ENCODE data around the gene ERV3-1.
A peak's percentile ranks its signal among the peaks of the same experiment; 100 is the strongest.
"Not testable (repeated sequence)": the region's sequence is repeated elsewhere in the genome, so short reads cannot be mapped to it uniquely, and the experiment has no call there.

ERV3-1 gene, protein sequence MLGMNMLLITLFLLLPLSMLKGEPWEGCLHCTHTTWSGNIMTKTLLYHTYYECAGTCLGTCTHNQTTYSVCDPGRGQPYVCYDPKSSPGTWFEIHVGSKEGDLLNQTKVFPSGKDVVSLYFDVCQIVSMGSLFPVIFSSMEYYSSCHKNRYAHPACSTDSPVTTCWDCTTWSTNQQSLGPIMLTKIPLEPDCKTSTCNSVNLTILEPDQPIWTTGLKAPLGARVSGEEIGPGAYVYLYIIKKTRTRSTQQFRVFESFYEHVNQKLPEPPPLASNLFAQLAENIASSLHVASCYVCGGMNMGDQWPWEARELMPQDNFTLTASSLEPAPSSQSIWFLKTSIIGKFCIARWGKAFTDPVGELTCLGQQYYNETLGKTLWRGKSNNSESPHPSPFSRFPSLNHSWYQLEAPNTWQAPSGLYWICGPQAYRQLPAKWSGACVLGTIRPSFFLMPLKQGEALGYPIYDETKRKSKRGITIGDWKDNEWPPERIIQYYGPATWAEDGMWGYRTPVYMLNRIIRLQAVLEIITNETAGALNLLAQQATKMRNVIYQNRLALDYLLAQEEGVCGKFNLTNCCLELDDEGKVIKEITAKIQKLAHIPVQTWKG

DNA sequence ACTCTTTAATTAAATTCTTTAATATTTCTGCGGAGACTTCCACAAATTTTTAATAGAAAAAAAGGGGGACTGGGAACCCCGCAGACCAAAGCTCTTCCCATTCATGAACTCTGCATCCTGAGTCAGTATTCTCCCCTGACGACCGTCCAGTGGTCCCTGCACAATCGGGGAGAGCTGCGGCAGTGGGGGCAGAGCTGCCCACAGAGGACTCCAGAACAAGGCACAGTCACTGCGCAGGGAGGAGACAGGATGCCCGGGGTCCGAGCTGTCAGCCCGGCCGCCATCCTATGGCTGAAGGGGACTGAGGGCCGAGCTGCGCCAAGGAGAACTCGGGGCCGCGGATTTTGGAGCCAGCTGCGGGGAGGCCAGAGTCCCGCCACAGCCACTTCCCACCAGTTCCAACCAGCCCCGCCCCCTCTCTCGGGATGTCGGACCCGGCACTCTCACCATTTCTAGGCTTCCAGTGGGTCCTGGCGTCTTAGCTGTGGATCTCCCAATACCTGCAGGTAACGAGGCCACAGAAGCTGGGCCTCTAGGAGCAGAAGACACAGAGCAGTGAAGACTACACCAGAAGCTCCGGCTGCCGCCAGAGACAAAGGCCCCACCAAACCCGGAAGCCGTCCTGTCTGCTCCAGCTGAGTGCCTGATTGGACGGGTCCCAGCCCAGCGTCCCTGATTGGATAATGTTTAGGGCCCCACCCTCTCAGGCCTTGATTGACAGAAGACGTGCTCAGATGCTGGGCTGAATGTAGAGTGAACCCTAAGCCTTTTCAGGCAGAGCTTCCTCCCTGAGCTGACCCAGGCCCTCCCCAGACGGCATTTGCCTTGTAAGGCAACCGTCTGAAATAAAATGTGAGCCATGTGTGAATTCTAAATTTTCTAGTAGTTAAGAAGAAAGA is at the start of gene ERV3-1:
Gene ERV3-1 (minus strand): TSS at position 594 of the 899 bp plus-strand sequence. CDS start 13,661 bp downstream, outside the sequence.
- peak; percentile 93 for DNase-seq

DNA sequence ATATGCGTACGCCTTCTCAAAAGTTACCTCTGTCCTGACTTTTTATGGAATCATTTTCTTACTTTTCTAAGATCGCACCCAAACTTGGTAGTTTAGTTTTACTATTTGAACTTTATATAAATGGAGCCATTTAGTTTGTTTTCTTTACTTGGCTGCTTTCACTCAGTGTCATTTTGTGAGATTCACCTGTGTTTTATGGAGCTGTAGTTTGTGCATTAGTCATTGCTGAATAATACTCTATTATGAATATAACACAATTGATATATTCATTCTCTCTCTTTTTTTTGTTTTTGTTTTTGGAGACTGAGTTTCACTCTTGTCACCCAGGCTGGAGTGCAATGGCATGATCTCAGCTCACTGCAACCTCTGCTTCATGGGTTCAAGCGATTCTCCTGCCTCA is 49.3 kb upstream of the ERV3-1 start:
- not testable (repeated sequence) for DNase-seq

DNA sequence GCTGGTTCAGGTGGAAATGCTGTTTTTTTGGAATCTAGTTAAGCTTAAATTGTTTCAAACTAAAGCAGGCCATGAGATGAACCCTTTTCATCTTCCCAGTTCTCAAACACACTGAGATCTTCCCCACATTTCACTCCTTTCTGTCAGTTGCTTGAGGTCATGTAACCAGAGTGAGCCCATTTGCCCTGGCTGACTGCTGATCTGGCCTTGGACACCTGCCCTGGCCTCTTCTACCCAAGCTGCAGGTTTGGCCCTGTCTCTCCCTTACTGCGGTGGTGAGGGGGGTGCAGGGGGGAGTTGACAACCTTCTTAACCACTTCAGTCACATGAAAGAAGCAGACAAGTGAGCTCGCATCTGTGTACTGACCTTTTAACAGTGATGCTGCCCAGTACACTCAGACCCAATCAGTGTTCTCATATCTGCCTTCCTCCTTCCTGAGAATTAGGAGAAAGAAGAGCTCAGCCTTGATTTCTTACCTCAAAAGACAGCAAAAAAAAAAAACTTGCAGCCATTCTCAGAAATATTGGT is 48.0 kb upstream of the ERV3-1 start:
- DNase-seq, result not testable (repeated sequence)

DNA sequence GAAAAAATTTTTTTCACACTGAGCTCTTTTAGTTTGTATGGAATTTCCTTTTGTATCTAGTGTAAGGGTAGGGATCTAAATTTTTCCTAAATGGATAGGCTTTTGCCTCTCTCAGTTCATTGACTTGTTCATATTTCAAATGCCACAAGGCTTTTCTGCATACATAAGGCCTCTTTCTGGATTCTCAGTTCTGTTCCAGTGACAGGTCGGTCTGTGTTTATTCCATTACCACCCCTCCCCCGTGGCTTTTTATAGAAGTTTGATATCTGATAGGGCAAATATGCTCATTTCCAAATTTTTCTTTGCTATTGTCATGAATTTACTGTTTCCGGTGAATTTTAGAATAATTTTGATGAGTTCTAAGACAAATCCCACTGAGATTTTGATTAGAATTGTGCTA is 45.2 kb upstream of the ERV3-1 start:
- not testable (repeated sequence) for DNase-seq

DNA sequence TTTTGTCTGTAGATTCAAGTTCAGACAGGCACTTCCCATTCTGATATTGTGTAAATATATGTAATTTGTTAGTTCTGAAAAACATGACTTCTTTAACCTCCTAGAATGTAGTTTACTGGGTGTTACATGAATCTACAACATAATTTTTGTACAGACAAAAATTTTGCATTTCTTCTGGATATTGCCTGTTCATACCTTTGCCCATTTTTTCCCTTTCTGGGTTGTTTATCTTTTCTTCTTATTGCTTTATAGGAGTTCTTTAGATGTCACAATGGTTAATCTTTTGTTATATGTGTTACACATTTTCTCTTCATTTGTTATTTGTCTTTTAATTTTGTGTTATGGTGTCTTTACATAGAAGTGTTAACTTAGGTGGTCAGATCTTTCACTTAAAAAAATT is 44.7 kb upstream of the ERV3-1 start:
- DNase-seq, result not testable (repeated sequence)

DNA sequence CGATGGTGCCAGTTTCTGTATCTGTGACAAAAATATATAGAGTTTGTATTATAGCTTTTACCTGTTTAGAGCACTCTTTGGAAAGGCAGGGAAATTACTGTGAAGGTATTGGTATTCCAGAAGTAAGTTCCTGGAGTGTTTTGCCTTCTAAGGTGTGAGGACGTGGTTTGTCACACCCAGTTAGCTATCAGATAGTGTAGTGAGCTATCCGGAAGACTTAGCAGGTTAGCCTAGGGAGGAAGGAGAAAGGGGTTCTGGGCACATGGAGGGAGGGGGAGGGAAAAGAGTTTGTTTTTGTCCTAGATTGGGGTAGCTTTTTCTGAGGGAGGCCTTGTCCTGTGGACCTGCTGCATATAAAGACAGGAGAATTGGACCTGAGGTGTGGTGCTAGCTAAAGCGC is 39.8 kb upstream of the ERV3-1 start:
- not testable (repeated sequence) for DNase-seq

DNA sequence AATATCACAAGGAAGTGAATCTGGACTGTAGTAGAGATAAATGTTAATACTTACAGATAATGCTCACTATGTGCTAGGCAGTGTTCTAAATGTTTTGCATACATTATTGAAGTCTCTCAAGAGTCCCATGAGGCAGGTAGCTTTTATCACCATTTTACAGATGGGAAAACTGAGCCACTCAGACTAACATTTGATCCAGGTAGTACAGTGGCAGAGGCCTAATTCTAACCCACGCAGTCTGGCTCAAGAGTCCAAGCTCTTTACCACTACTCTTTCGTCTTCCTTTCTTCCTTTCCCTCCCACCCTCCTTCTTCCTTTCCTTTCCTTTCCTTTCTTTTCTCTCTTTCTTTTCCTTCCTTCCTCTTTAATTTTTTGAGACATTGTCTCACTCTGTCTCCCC is 39.1 kb upstream of the ERV3-1 start:
- not testable (repeated sequence) for DNase-seq

DNA sequence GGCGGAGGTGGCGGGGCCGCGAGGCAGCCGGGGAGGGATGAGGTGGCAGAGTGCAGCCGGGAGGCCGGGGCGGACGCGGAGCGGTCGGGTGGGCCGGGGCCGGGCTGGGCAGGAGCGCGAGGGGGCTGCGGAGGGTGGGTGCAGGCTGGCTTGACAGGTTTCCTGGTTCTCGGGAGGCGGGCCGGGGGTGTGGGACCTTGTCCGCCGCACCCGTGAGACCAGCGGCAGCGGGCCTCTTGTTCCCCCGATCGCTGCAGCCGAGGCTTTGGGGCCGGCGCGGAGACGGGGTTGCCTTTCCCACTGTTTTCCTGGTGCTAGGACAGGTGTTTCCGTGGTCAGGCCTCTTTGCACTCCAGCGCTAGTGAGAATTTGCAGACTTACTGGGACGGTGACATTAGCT is 32.3 kb upstream of the ERV3-1 start:
- DNase-seq, result peak; percentile 15

DNA sequence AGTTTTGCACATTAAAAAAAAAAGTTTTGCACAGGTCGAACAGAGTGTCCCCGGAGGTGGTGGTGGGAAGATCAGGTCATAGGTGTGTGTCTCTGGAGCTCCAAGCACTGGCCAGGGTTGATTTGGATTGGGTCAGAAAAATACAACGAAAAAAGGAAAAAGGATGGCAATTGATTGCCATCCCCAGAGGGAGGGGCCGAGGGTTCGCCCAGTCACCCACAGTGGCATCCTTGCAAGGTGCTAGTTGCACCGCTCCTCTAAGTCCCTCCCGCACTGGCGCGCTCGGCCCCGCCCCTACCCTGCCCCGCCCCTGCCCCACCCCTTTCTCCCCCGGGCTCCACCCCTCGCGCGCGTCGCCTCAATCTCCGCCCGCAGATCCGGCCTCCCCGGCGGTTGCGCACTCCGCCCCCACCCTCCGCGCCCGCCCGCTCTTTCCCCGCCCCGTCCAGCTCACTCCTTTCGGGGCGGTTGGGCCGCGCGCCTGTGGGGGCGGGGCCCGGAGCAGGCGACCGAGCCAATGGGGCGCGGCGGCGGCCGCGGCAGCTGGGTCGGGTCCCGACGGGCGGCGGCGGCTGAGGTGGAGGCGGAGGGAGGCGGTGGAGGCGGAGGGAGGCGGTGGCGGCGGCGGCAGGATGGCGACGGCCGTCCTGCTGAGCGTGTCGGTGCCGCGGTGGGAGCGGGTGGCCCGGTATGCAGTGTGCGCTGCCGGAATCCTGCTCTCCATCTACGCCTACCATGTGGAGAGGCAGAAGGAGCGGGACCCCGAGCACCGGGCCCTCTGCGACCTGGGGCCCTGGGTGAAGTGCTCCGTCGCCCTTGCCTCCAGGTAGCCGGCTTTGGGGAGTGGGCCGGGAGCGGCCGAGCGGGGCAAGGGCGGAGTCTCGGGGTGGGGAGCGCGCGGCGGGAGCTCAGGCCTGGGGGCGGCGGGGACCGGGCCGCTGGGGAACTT is 31.5 kb upstream of the ERV3-1 start:
- DNase-seq, result peak; percentile 95

DNA sequence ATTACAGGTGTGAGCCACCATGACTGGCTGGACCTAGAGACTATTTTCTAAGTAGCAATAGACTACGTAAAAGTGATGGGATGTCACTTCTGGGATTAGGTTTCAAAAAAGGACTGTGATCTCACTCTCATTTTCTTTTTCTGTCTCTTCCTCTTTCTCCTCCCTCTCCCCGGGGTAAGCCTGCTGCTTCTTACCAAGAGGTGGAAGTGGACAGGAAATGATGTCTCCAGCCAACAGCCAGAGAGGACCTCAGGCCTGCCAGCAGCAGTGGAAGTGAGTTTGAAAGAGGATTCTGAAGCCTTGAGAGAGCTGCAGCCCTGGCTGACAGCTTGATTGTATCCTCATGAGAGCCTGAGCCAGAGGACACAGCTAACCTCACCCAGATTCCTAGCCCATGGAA is 30.0 kb upstream of the ERV3-1 start:
- DNase-seq, result peak; percentile 86

DNA sequence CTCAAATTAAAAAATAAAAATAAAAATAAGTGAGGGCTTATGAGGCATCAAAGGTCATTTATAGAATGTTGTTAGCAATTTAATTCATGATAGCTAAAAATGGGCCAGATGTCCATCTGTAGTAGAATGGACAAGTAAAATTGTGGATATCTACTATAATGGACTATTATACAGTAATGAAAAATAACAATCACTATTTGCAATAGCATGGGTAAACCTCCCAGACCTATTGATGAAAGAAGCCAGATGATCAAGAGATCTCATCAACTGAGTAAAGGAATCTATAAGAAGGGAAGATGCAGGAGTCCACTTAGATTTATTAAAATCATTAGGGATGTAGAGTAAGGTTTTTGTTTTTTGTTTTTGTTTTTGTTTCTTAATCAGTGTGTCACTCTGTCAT is 29.0 kb upstream of the ERV3-1 start:
- not testable (repeated sequence) for DNase-seq

DNA sequence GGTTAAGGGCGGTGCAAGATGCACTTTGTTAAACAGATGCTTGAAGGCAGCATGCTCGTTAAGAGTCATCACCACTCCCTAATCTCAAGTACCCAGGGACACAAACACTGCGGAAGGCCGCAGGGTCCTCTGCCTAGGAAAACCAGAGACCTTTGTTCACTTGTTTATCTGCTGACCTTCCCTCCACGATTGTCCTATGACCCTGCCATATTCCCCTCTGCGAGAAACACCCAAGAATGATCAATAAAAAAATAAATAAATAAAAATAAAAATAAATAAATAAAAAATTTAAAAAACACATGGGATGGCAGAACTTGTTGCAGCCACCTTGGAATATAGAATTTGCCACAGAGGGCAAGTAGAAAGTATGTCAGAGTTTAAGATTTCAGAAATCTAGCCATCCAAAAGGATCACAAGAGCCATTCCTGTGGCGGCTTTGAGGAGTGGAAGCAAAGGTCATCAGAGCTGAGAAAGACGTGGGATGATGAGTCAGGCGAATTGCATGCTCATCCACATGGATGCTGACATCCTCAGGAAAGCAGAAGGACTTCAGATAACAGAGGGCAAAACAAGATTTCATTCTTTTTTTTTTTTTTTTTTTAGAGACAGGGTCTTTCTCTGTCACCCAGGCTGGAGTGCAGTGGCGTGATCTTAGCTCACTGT is 27.8 kb upstream of the ERV3-1 start:
- DNase-seq, result peak; percentile 55

DNA sequence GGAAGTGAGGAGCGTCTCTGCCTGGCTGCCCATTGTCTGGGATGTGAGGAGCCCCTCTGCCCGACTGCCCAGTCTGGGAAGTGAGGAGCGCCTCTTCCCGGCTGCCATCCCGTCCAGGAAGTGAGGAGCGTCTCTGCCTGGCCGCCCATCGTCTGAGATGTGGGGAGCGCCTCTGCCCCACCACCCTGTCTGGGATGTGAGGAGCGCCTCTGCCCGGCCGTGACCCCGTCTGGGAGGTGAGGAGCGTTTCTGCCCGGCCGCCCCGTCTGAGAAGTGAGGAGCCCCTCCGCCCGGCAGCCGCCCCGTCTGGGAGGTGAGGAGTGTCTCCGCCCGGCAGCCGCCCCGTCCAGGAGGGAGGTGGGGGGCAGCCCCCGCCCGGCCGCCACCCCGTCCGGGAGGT is 26.9 kb upstream of the ERV3-1 start:
- not testable (repeated sequence) for DNase-seq

DNA sequence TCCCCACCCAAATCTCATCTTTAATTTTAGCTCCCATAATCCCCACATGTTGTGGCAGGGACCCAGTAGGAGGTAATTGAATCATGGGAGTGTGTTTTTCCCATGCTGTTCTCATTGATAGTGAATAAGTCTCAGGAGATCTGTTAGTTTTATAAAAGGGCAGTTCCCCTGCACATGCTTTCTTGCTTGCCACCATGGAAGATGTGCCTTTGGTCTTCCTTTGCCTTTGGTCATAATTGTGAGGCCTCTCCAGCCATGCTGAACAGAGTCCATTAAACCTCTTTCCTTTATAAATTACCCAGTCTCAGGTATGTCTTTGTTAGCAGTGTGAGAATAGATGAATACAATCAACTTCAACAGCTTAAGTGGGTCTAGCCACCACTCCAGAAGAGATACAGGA is 18.5 kb upstream of the ERV3-1 start:
- not testable (repeated sequence) for DNase-seq

DNA sequence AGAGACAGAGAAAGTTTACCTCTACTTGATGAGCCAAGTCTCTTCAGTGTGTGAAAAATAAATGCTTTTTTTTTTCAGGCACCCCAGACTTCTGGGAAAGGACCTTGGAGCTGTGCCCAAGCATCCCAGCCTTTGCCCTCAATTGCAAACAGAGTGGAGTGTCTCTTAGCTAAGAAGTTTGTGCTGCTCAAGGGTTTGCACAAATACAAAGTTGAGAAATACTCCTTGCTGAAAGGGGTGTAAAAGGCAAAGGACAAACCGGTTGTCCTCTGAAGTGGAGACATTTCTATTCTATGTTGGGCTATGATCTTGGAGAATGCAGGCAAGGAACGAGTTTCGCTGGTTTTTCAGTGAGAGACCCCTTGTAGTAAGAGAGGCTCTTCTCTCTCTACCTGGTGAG is 14.5 kb upstream of the ERV3-1 start:
- not testable (repeated sequence) for DNase-seq

DNA sequence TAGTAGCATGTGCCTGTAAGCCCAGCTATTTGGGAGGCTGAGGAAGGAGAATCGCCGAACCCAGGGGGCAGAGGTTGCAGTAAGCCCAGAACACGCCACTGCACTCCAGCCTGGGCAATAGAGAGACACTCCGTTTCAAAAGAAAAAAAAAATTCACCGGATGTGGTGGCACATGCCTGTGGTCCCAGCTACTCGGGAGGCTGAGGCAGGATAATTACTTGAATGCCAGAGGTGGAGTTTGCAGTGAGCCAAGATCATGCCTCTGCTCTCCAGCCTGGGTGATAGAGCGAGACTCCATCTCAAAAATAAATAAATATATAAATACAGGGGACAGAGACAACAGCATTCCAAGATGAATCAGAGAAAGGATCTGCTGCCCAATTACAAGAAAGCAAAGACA is 3.4 kb upstream of the ERV3-1 start:
- not testable (repeated sequence) for DNase-seq

DNA sequence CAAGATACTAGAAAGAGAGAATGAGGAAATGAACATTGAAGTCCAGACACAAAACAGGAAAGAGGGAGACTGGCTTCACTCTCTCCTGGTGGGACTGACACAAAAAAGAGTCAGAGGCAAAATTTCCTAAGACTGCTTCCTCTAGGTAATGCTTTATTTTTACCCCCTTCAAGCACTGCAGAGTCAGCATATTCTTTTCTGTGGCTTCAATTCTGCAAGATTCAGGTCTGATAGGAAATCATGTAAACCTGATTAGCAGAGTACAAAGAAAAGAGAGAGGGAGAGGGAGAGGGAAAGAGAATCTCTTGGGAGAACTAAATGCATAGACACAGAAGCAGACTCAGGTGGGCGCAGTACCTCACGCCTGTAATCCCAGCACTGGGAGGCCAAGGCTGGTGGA is 2.9 kb upstream of the ERV3-1 start:
- DNase-seq, result not testable (repeated sequence)

DNA sequence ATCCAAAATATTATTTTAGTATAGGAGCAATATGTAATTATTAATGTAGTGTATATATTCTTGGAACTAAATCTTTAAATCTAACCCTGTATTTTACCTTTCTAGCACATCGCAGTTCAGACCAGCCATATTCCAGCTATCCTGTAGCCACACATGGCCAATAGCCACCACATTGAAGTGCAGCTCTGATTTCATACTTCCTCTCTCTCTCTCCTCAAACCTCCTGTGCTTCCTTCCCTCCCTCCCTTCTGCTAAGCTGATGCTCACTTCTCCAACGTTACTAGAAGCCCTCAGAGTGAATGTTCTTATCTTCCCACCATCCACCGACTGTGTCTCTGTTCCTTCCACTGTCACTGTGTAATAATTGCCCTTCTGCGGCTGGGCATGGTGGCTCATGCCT is 549 bp upstream of the ERV3-1 start:
- peak; percentile 13 for DNase-seq

DNA sequence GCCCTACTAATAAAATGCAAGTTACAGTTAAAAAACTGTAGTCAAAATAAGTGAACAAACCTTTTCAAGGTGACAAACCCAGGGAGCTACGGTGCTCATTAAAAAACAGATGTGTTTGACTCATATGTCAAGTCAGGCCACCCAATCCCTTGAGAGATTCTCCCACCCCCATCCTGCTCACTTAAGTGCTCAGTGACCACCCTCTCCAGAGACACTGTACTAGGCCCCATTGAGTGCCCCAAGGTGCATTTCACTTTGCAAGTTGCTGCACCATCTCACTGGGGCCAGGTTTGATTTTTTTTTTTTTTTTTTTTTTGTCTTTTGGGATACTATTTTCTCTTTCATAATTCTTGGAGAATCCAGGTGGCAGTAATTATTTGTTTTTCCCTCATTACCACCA is 1.9 kb downstream of the ERV3-1 start:
- no peak for DNase-seq

DNA sequence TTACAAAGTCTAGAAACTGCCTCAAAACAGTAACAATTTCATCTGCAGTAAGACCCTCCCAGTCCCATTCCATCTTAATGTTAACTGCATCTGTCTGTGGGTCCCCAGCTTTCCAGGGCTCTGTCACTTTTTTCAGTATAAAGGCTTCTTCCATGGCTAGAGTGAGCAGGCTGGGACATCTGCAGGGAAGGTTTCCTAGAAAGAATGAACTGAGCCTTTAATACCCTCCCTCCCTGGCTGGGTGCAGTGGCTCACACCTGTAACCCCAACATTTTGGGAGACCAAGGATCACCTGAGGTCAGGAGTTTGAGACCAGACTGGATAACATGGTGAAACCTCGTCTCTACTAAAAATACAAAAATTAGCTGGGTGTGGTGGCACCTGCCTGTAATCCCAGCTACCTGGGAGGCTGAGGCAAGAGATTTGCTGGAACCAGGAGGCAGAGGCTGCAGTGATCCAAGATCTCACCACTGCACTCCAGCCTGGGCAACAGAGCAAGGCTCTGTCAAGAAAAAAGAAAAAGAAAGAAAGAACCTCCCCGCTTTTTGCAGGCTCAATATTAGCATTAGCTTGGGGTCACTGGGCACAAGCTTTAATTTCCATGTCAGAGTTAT is 3.4 kb downstream of the ERV3-1 start:
- no peak for DNase-seq

DNA sequence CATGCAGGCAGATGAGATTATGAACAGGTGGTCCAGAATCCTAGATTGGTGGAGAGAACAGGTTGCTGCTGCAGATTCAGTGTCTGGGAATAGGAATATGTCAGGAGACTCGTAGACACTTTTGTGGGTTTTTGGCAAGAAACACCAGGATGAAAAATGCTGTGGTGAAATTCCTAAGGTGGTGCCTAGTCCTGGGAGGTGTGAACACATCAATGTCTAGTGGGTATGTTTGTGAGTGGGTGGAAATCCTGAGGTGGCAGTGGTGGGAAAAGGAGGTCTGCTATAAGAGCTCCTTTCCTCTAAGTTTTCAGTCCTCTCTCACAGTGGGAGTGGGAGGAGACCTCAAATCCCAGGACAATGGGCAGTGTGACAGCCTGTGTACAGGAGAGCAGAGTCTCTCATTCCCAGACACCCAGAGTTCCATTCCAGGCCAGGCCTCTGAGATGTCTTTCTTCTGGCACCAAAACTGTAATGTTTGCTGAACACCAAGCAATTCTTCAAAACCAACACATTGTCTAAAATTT is 5.1 kb downstream of the ERV3-1 start:
- DNase-seq, result no peak

All from inflammatory macrophage treated with lipopolysaccharide for 4 hours (primary cell).